Amniotic stem cell (primary cell): ENCODE measurements around the gene TBC1D13.
"Not testable (repeated sequence)": the region's sequence is repeated elsewhere in the genome, so short reads cannot be mapped to it uniquely, and the experiment has no call there.

ENCODE experiments used
- DNase-seq: peaks from one replicate; lab custom pipeline; 2025; lab: John Stamatoyannopoulos, UW

The TBC1D13 gene, protein sequence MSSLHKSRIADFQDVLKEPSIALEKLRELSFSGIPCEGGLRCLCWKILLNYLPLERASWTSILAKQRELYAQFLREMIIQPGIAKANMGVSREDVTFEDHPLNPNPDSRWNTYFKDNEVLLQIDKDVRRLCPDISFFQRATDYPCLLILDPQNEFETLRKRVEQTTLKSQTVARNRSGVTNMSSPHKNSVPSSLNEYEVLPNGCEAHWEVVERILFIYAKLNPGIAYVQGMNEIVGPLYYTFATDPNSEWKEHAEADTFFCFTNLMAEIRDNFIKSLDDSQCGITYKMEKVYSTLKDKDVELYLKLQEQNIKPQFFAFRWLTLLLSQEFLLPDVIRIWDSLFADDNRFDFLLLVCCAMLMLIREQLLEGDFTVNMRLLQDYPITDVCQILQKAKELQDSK

DNA sequence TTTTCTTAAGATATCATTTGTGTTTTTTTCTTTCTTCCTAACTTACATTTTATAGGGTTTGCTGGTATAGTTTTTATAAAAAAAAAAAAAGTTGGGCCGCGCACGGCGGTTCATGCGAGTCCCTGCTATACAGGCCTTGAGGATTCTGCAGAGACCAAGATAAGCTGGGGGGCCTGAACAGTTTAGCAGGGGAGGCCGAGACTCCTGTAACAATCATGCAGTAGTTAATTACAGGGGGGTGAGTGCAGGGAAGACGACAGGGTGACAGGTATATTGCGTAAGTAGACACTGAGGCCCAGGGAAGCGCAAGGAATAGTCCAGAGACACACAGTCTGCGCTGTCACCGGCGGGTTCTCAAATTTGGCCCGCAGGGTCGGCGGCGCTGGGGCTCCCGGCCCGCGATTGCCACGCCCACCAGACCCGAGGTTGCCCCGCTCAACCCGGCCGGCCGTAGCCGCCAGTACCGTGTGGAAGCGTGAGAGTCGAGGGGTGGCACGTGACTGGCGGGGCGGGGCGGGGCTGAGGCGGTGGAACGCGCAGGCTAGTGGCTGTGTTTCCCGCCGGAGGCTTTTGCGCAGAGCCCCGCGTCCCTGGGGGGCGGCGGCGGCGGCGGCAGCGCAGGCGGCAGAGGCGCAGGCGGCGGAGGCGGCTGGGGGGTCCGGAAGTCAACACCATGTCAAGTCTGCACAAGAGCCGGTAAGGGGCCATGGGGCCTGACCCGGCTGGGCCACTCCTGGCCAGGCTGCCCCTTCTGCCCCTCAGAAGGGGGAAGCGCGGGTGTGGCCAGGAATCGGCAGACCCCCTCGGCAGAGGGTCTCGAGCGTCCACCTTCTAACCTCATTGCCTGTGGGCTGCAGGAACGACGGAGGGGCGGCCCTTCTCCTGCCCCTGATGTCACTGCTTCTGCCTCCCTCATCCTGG is at the start of gene TBC1D13:
Gene TBC1D13, plus strand, starts transcription at position 573 of the 921 bp plus-strand sequence. Its CDS starts 101 bp downstream, at position 674.
- DNase-seq: peak; percentile 48

DNA sequence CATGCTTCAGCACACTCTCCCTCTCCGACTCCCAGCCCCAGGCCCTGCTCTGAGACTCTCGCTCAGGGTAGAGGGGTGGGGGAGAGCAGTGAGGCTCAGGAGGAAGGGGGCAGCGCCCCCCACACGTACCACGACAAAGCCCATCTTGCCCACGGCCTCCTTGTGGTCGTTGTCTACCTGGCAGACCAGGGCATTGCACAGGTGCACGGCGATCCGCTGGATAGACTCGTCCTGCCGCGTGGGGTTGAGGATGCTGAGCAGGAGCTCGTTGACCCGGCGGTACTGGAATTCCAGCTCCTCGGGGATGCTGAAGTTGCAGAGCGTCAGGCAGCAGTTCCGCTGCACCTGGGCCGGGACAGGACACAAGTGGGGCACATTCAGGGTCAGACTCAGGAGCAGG is 44.7 kb upstream of the TBC1D13 start:
- DNase-seq: no peak

DNA sequence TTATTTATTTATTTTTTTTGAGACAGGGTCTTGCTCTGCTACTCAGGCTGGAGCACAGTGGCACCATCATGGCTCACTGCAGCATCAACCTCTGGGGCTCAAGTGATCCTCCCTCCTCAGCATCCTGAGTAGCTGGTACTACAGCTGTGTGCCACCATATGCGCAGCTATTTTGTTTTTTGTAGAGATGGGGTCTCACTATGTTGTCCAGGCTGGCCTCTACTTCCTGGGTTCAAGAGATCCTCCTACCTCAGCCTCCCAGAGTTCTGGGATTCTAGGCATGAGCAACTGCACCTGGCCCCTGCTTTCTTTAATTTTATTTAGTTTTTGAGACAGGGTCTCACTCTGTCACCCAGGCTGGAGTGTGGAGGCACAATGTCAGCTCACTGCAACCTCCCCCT is 43.6 kb upstream of the TBC1D13 start:
- DNase-seq: no peak

DNA sequence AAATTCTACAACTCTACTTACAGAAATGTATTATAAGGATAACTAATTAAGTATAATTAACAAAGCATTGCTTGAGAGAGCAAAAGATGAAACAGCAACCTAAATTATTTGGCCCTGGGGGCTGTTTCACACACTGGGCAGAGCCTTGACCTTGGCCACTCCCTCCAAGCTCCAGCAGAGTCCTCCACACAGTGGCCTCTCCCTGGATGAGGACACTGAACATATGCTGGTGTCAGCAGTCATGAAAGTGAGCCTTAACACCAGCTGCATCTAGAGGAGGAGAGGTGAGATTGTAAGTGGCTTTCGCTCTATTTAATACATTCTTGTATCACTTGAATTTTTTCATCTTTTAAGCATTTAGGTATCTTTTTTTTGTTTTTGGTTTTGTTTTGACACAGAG is 39.8 kb upstream of the TBC1D13 start:
- DNase-seq: no peak

DNA sequence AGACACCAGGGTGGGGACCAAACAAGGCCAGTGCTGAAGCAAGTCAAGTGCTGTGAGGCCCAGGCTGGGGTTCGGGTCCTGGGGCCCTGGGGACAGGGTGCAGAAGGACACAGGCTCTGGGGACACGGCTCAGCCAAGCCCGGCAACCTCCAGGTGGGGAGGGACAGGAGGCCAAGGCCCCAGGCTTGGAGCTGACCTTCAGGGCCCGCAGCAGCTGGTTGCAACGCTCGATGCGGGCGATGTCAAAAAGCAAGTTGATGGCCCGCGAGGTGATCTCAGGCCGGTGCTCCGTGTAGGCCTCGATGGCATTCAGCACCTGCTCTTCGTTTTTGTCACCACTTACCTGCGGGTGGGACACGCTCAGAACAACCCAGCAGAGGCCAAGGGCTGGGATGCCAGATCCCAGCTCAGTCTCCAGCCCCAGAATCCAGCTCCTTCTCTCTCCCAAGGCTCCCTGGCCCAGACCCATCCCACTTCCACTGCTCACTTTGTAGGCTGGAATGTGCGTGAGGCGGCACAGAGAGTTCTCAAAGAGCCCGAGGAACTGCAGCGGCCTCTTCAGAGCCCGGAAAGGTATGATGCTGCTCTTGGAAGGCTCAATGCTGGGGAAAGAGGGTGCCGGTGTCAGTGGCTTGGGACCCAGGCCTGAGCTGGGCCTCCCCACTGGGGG is 36.0 kb upstream of the TBC1D13 start:
- no peak for DNase-seq

DNA sequence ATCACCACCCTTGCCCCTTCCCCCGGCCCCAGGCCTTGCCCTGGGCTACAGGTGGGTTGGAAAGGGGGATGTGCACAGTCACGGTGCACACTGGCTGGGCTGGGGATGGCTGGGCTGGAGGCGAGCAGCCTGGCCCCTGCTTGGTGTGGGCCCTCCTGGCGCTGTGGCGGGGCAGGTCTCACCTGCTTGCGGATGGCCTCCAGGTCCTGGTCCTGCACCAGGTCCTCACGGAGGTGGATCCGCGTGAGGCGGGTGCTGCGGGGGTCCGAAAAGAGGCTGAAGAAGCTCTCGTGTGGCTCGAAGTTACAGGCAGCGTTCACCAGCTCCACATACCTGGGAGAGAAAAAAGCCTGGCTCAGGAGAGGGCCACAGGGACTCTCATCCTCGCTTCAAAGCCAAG is 33.4 kb upstream of the TBC1D13 start:
- no peak for DNase-seq

DNA sequence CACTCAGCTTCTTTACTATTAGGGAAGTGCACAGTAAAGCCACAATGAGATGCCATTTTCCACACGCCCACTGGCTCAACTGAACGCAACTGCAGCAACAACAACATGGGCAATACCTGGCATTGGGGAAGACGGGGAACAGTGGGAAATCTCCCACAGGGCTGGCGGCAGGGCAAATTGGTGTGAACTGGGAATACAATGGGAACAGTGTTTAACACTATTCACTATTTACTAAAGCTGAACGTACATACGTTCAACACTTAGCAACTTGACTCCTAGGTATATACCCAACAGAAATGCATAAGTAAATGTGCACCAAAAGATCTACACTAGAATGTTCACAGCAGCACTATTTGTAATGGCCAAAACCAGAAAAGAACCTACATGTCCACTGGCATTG is 29.5 kb upstream of the TBC1D13 start:
- no peak for DNase-seq

DNA sequence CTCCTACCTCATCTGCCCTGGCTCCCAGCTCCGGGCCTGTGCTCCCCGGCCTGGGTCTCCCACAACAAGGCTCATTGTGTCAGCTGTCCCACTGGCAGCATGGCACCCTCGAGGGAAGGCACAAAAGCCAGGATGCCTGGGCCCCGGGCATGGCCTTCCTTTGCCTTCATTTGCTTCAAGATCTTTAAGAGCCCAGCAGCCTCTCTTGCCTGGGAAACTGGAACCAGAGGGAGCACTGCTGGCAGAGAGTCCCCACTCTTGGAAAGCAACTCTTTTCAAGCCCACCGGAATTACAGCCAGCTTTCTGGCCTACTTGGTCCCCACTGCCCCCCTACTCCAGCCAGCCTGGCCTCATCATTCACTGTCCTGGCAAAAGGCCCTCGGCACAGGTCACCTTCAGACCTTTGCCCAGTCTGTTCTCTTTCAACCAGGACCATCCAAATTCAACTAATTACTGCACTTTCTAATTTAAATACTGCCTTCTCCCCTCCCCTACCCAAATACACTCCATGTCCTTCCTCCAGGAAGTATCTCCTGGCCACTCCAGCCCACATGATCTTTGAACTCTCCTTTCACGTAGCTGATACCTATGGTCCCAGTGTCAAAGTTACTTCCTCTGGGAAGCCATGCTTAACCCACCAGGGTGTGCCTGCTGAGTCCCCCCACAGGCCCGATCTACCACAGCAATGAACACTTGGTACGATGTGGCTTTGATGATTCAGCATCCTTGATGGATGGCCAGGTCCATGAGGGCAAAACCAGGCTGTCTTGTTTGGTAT is 24.2 kb upstream of the TBC1D13 start:
- DNase-seq: no peak

DNA sequence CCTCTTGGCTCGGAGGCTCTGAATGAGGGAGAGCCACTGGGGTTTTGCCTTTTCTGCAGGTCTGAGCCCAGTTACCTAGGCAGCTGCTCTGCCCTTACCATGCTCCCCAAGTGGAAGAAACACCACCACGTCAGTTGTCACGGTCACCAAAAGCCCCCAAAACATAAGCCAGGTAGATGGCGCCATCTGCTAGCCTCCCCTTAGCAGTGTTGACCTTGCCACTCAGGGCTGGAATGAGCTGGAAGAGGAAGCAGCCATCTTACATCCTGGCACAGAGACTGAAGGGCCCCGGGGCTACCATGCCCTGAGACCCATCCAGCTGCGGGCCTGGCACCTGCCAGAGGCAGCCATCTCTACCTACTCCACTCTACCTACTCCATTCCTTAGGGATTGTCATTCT is 22.7 kb upstream of the TBC1D13 start:
- no peak for DNase-seq

DNA sequence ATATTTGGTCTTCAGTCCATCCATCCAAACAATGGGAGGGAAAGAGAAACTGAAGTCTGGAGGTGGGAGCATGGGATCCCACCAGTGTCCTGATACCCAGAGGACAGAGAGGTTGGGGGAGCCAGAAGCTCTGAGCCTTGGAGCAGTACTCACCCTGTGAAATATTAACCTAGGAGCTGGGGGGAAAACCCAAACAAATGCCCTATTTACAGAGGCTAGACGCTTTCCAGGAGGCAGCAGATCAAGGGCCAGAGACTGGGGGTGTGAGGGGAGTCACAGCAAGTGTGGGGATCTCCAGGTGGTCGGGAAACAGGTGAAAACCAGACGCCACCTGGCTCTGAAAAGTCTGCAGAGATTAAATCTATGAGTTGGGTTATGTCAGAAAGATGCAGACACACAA is 21.6 kb upstream of the TBC1D13 start:
- no peak for DNase-seq

DNA sequence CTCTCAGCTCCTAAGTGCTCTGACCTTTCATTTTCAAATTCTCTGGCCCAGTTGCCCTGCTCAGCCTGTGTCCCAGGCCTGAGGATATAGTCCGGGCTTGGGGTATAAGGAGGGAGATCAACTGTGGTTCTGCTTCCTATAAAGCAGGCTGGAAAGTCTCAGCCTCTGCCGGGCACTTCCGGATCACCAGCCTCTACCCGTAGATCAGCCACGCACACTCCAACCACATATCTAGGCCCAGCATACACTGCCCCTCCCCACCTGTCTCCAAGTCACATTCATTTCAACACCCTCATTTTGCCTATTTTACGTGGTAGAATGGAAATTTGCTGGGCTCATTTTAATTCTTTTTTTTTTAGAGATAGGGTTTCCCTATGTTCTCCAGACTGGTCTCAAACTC is 18.4 kb upstream of the TBC1D13 start:
- DNase-seq: no peak

DNA sequence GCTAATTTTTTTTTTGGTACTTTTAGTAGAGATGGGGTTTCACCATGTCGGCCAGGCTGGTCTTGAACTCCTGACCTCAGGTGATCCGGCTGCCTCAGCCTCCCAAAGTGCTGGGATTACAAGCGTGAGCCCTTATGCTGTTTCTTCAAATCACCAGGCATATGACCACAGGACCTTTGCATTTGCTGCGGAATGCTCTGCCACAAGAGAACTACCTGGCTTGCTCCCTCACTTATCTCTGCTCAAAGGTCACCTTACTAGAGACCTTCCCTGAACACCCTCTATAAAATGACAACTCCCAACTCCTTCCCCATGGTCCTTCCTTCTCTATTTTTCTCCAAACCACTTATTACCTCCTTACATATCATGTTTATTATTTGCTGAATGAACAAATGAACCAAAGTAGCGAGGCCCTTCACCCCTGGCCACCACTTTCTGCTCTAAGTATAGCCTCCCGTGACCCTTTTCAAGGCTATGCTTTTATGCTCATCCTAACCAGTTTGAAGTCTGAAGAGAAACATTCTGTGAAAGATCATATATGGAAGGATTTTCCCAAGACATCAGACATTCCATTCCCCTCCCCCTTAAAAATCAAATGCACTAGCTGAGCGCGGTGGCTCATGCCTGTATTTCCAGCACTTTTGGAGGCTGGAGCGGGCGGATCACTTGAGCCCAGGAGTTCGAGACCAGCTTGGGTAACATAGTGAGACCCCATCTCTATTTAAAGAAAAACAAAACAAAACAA is 16.6 kb upstream of the TBC1D13 start:
- no peak for DNase-seq

DNA sequence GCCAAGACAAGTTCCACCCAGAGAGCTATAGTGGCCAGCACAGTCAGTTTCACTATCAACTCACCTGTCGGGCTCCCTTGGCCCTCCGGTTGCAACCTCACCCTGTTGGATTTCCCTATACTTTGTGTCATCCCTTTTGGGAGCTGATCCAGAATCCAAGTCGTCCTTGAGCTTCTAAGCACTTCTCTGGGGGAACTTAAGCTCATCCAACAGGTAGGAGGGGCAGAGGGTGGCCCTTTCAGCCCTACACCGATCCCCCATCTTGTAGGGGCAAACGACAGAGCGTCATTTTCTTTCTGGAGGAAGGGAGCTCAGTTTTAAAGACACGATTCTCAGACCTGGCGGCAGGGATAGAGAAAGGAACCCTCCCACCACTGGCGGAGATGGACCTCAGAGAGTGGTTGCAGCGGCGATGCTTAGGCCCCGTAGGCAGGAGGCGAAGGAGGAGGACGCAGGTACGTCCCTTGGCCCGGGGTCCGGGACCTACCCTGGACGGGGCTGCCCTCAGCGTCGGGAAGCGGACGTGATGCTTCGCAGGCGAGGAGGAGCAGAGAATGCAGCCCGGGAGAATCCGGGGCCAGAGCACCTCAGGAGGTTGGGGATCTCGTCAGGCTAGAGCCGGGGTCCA is 15.8 kb upstream of the TBC1D13 start:
- DNase-seq: no peak

DNA sequence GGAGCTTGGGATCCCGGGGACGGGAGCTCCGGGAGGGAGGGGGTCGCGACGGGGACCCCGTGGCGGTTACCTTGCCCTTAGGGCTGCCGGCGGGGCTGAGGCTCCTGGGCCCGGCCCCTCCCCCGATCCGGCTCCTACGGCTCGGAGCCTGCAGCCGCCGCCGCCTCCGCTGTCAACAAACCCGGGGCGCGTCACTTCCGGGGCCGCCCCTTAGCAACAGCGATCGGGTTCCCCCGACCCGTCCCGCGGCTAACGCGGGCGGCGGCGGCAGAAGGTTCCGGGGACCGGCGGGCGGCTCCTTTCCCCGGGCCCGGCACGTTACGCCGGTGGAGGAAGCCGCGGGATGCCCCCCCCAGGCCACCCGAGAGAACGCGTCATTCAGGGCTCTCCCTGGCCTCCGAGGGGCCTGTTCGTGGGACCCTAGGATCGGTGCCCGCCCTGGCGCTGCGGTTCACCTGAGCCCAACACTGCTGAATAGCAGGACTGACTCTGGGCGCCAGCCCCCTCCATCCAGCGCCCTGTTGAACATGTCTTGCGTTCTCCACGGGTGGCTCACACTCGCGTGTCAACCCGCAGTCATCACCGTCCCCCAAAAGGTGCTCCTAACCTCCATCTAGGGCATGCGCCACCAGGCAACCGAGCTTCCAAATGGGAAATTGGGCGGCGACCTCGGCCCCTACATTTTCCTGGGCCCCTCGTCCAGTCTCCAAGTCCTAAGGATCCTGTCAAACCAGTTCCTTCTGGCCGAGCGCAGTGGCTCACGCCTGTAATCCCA is 15.1 kb upstream of the TBC1D13 start, which contains the start of gene ZER1:
Gene ZER1, minus strand, starts transcription at position 183 of the 775 bp plus-strand sequence. CDS start 16,362 bp downstream, outside the sequence.
- DNase-seq: peak; percentile 87

DNA sequence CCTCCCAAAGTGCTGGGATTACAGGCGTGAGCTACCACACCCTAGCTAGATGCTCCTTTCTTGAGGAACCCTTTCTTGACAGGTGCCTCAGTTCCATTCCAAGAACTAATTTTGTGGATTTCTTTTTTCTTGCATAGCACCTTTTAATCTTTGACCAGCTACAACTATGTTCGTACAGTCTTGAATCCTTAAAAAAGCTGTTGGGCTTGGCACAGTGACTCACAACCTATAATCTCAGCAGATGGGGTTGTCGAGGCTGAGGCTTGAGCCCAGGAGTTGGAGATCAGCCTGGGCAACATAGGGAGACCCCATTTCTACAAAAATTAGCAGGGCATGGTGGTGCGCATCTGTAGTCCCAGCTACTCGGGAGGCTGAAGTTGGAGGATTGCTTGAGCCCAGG is 14.0 kb upstream of the TBC1D13 start:
- no peak for DNase-seq

DNA sequence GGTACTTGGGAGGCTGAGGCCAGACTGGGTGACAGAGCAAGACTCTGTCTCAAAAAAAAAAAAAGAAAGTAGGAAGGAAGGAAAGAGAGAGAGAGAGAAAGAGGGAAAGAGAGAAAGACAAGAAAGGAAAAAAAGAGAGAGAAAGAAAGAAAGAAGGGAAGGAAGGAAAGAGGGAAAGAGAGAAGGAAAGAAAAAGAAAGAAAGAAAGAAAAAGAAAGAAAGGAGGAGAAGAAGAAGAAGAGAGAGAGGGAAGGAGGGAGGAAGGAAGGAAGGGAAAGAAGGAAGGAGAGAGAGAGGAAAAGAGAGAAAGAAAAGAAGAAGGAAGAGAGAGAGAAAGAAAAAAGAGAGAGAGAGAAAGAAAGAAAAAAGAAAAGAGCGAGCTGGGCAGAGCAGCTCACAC is 12.2 kb upstream of the TBC1D13 start:
- DNase-seq: no peak

DNA sequence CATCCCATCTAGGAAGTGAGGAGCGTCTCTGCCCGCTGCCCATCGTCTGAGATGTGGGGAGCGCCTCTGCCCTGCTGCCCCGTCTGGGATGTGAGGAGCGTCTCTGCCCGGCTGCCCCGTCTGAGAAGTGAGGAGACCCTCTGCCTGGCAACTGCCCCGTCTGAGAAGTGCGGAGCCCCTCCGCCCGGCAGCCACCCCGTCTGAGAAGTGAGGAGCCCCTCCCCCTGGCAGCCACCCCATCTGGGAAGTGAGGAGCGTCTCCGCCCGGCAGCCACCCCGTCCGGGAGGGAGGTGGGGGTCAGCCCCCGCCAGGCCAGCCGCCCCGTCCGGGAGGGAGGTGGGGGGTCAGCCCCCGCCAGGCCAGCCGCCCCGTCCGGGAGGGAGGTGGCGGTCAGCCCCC is 7.0 kb upstream of the TBC1D13 start:
- not testable (repeated sequence) for DNase-seq

DNA sequence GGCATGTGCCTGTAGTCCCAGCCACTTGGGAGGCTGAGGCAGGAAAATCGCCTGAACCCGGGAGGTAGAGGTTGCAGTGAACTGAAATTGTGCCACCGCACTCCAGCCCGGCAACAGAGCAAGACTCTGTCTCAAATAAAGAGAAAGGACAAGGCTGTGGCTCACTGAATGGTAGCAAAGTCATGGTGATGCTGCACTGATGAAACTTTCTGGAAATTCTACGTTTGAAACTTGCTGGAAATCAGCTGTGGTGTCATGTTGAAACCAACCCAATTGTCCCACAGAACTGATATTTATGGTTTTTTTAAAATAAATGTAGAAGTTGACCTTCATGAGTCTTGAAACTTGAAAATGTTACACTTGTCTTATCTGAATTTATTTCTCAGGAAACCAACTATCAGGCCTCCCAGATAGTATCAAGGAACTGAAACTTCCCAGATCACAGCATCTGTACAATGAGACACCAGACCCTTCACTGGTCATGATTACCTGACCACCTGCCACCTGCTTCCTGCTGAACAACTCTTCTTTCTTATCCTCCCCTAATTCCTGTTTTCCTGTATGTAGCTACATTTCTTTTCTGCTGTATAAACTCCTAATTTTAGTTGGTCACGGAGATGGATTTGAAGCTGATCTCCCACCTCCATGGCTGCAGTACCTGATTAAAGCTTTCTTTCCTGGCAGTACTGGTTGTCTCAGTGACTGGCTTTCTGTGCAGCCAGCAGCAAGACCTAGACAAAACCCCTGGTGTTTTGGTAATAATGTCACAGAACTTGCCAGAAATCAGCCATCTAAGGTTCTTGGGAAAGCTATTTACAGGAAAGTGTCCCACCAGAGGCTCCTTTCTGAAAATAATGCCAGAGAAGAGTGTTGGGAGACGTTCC is 5.6 kb upstream of the TBC1D13 start:
- no peak for DNase-seq

DNA sequence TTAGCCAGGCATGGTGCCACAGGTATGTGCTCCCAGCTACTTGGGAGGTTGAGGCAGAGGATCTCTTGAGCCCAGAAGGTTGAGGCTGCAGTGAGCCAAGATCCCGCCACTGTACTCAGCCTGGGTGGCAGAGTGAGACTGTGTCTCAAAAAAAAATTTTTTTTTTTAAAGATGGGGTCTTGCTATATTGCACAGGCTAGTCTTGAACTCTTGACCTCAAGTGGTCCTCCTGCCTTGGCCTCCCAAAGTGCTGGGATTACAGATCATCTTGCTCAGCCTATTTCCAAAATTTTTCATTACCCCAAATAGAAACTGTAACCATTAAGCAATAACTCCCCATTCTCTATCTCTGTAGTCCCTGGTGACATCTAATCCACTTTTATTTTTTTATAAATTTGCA is 4.4 kb upstream of the TBC1D13 start:
- DNase-seq: no peak
